GM12865 (cell line): Measurements from ENCODE around the gene ESRRA.

Source experiments
- DNase-seq: peaks from one replicate; pipeline ENCODE4 v3.0.0; 2010; ENCODE audit warnings: low read depth
- H3K4me3 ChIP-seq: 2 replicates; pipeline ENCODE4 v1.5.1; 2011; ENCODE audit warnings: mild to moderate bottlenecking, low read depth, low read length, control low read depth
- TF ChIP-seq, protein P1 (sequence below): IDR thresholded peaks from 2 replicates; pipeline ENCODE4 v1.5.1; 2011; ENCODE audit warnings: low read length, control low read depth, low read depth, inconsistent platforms; ENCODE audit not compliant: insufficient read depth; ENCODE audit errors: missing control alignments

The ESRRA gene

GRCh38 chr11:64339286-64339685 lies 34.0 kb downstream of the ESRRA start:
- peak overlapping the region; percentile 77 for H3K4me3 ChIP-seq
- DNase-seq = no peak
- TF ChIP-seq, protein P1, sequence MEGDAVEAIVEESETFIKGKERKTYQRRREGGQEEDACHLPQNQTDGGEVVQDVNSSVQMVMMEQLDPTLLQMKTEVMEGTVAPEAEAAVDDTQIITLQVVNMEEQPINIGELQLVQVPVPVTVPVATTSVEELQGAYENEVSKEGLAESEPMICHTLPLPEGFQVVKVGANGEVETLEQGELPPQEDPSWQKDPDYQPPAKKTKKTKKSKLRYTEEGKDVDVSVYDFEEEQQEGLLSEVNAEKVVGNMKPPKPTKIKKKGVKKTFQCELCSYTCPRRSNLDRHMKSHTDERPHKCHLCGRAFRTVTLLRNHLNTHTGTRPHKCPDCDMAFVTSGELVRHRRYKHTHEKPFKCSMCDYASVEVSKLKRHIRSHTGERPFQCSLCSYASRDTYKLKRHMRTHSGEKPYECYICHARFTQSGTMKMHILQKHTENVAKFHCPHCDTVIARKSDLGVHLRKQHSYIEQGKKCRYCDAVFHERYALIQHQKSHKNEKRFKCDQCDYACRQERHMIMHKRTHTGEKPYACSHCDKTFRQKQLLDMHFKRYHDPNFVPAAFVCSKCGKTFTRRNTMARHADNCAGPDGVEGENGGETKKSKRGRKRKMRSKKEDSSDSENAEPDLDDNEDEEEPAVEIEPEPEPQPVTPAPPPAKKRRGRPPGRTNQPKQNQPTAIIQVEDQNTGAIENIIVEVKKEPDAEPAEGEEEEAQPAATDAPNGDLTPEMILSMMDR = no peak

- TF ChIP-seq, protein P1 = no peak
- peak; percentile 91 for DNase-seq
- peak within 1 kb of the TSS; percentile 77 for H3K4me3 ChIP-seq
These were observed 34.6 kb downstream of the ESRRA start, which contains the start of gene CCDC88B for GRCh38 chr11:64339754-64340408. Gene CCDC88B (plus strand): TSS chr11:64340204. CDS start chr11:64340267, 63 bp downstream.

DNA sequence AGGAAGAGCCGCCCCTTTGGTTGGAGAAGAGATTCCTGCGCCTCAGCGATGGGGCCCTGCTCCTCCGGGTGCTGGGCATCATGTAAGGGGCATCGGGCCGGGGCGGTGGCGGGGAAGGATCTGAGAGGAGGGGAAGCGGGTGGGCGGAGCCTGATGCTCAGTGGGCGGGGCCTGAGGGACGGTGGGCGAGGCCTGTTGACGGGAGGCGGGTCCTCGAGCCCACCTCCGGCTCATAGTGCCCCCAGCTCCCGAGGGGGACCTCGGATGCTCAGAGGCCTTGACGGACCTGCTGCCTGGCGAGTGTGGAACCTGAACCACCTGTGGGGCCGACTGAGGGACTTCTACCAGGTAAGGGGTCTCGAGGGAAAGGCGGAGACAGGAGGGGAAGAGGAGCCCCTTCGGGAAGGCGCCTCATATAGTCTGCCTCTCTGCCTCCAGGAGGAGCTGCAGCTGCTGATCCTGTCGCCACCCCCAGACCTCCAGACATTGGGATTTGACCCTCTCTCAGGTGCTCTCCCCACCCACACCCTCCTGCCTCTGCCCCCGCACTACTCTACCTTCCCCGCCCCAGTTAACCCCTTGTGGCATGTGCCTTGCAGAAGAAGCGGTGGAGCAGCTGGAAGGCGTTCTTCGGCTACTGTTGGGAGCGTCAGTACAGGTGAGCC lies 35.5 kb downstream of the ESRRA start:
- H3K4me3 ChIP-seq = peak overlapping the region; percentile 77
- TF ChIP-seq, protein P1 = no peak
- DNase-seq = peak; percentile 82

DNA sequence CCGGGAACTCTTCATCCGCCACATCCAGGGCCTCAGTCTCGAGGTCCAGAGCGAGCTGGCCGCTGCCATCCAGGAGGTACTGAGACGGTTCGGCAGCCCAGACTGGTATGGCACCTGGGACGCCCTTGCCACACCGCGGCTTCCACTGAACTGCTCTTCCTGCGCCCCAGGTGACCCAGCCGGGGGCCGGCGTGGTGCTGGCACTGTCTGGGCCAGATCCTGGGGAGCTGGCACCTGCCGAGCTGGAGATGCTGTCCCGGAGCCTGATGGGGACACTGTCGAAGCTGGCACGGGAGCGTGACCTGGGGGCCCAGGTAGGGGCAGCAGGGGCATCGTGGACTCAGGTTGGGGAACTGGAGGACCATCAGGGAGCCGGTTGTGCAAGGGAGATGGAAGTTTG lies 36.1 kb downstream of the ESRRA start:
- H3K4me3 ChIP-seq = no peak overlapping the region
- TF ChIP-seq, protein P1 = no peak

DNA sequence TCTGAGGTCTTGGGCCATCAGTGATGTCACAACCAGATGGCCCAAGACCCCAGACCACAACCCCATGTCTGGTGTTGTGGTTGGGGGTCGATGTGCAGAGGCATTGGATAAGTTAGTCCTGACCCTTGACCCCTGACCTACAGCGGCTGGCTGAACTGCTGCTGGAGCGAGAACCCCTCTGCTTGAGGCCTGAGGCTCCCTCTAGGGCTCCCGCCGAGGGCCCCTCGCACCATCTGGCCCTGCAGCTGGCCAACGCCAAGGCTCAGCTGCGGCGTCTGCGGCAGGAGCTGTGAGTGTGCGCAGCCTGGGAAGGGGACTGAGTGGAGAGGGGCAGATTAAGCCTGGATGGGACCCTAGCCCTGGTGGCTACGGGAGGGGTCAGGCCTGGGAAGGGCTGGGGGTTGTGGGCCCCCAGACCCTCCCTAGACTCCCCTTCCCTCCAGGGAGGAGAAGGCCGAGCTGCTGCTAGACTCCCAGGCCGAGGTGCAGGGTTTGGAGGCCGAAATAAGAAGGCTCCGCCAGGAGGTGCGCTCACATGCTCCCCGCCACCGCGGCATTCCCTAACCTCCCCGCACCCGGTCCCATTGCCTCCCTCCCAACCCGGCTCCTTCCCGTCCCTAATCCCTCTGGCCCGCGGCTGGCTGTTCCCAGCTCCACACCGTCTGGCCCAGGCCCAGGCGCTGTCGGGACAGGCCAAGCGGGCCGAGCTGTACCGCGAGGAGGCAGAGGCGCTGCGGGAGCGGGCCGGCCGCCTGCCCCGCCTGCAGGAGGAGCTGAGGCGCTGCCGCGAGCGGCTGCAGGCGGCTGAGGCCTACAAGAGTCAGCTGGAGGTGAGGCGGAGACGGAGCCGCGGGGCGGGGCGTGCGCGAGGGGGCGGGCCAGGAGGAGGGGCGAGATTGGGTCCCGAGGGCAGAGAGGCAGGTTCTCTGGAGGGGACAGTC lies 36.8 kb downstream of the ESRRA start:
- peak; percentile 90 for DNase-seq
- TF ChIP-seq, protein P1 = peak; percentile 19
- H3K4me3 ChIP-seq = peak overlapping the region; percentile 25

More for the DNA sequence above, 36.1 kb downstream of the ESRRA start:
- DNase-seq = no peak

- no peak overlapping the region for H3K4me3 ChIP-seq
- DNase-seq = no peak
- TF ChIP-seq, protein P1 = no peak
These were observed 37.8 kb downstream of the ESRRA start for GRCh38 chr11:64342869-64343745.
